Osteocyte (in vitro differentiated cells): ENCODE data around the gene CAMKMT. TPM values are rescaled to one million over a fixed set of nuclear protein-coding genes. Genes with fewer than 3 reads are reported as not detected.

Experiments used
- DNase-seq: peaks from one replicate; pipeline ENCODE4 v3.0.0; 2021; ENCODE audit warnings: mixed read lengths; ENCODE audit not compliant: unreplicated experiment; ENCODE audit errors: extremely low spot score
- H3K27ac Mint-ChIP-seq: one replicate; pipeline ENCODE4 v1.8.0; 2021; ENCODE audit warnings: mild to moderate bottlenecking, mixed read lengths; ENCODE audit not compliant: unreplicated experiment
- H3K27me3 Mint-ChIP-seq: one replicate; pipeline ENCODE4 v1.8.0; 2021; ENCODE audit warnings: mixed read lengths; ENCODE audit not compliant: unreplicated experiment
- H3K36me3 Mint-ChIP-seq: one replicate; pipeline ENCODE4 v1.8.0; 2021; ENCODE audit warnings: mixed read lengths; ENCODE audit not compliant: unreplicated experiment
- H3K4me1 Mint-ChIP-seq: one replicate; pipeline ENCODE4 v1.8.0; 2021; ENCODE audit warnings: mixed read lengths; ENCODE audit not compliant: unreplicated experiment
- H3K4me3 Mint-ChIP-seq: one replicate; pipeline ENCODE4 v1.8.0; 2021; ENCODE audit warnings: mild to moderate bottlenecking, moderate library complexity, mixed read lengths; ENCODE audit not compliant: unreplicated experiment
- H3K9me3 Mint-ChIP-seq: one replicate; pipeline ENCODE4 v1.8.0; 2021; ENCODE audit warnings: mixed read lengths; ENCODE audit not compliant: unreplicated experiment
- total RNA-seq: library from RNA; stranded (reverse); gene quantifications from 2 replicates; pipeline ENCODE4 v1.2.1, GENCODE V29; 2021
- TF ChIP-seq, protein P1 (sequence below): fragments of 200-600 bp; sonication (generic); IDR thresholded peaks from 2 replicates; pipeline ENCODE4 v1.5.0; 2021; ENCODE audit warnings: antibody characterized with exemption, mild to moderate bottlenecking, moderate library complexity

CAMKMT gene
- total RNA-seq, 1 donor from 2014 or later: 10.9 TPM

DNA sequence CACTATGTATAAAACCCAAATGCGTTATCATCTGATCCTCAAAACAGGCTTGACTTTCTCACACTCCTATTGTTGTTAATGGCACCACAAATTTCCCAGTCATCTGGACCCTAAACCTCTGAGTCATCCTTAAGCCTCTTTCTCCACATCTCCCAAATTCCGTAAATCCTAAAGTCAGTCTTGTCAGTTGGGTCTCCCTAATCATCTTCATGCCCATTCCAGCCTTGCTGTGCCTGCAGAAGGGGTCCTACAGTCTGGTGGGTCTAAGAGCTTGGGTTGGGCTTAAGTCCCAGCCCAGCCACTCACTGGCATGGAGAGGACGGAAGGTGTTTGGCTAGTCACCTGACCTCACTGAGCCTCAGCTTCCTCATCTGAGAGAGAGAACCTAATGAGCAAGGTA, 314.6 kb downstream of the CAMKMT start:
- Mint-ChIP-seq H3K36me3 (no peaks in the 10 kb centered on the region), H3K4me3 (no peak overlapping the region), H3K4me1 (no peaks in the 10 kb centered on the region), H3K27ac (no peak overlapping the region), H3K9me3 (no peaks in the 10 kb centered on the region), H3K27me3 (peaks cover 5% of the 10 kb centered on the region)
- TF ChIP-seq, protein P1, sequence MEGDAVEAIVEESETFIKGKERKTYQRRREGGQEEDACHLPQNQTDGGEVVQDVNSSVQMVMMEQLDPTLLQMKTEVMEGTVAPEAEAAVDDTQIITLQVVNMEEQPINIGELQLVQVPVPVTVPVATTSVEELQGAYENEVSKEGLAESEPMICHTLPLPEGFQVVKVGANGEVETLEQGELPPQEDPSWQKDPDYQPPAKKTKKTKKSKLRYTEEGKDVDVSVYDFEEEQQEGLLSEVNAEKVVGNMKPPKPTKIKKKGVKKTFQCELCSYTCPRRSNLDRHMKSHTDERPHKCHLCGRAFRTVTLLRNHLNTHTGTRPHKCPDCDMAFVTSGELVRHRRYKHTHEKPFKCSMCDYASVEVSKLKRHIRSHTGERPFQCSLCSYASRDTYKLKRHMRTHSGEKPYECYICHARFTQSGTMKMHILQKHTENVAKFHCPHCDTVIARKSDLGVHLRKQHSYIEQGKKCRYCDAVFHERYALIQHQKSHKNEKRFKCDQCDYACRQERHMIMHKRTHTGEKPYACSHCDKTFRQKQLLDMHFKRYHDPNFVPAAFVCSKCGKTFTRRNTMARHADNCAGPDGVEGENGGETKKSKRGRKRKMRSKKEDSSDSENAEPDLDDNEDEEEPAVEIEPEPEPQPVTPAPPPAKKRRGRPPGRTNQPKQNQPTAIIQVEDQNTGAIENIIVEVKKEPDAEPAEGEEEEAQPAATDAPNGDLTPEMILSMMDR: no peak
- DNase-seq: no peak

DNA sequence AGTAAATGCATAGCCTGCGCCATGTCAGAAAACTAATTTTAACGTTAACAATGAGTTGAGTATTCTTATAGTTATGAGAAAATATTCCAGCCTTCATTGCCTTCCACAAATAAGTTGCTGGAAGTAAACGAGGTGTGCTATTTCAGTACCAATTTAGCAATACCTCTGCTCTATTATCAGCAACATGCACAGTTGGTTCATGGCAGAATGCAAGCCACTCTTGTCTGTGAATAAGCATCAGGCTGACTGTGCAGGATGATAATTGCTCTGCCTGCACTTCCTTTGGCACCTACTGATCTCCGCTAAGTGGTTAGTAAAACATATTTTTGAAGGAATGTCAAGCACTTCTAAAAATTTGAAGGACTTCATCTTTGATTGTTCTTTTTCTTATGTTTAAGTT, 317.8 kb downstream of the CAMKMT start:
- H3K4me1 Mint-ChIP-seq: no peaks in the 10 kb centered on the region
- H3K27ac Mint-ChIP-seq: no peak overlapping the region
- H3K9me3 Mint-ChIP-seq: no peaks in the 10 kb centered on the region
- no peaks in the 10 kb centered on the region for H3K36me3 Mint-ChIP-seq
- H3K4me3 Mint-ChIP-seq: no peak overlapping the region
- H3K27me3 Mint-ChIP-seq: no peaks in the 10 kb centered on the region
- DNase-seq: no peak
- TF ChIP-seq, protein P1: no peak

DNA sequence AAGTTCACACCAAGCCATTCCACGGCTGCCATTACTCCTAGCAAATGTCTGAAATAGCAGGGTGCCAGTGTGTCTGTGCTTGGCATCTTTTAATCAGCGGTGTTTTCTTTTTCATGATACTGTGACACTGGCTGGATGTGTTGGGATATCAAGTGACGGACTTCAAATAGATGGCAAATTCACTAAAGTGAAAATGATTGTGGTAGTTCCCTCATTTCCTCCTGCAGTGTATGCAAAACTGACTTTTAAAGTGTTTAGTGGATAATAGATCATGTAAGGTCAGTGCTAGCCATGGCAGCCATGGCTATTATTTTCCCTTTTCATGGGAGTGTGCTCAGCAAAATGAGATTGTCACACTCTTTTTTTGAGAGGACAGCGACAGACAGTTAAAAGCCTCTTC, 318.2 kb downstream of the CAMKMT start:
- Mint-ChIP-seq H3K4me3 (no peak overlapping the region), H3K4me1 (no peaks in the 10 kb centered on the region), H3K27me3 (no peaks in the 10 kb centered on the region), H3K9me3 (no peaks in the 10 kb centered on the region), H3K36me3 (no peaks in the 10 kb centered on the region), H3K27ac (no peak overlapping the region)
- no peak for DNase-seq
- TF ChIP-seq, protein P1: no peak

DNA sequence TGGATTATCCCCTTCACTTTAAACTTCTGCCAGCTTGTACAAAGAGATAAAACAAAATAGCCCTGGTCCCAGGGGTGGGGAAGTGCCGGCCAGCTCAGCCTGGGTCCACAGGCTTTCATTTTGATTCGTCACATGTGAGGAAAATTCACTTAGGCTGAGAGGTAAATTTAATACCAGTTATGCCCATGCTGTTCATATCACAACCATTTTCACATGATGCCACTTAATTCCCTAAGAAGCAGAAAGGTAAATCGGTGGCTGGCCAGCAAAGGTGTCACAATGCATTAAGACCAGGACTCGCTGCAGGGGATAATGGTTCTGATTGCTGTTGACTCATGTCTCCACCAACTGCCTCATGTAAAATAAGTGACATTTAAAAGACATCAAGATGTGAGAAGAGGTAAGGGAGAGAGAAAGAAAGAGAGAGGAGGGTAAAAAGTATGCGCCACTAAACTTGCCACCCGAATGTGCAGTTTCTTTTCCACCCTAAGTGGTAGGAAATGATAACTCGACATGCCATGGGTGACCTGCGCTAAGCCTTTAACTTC, 318.8 kb downstream of the CAMKMT start:
- H3K27me3 Mint-ChIP-seq: no peaks in the 10 kb centered on the region
- no peak for DNase-seq
- H3K27ac Mint-ChIP-seq: no peak overlapping the region
- no peak overlapping the region for H3K4me3 Mint-ChIP-seq
- no peaks in the 10 kb centered on the region for H3K4me1 Mint-ChIP-seq
- H3K36me3 Mint-ChIP-seq: no peaks in the 10 kb centered on the region
- no peaks in the 10 kb centered on the region for H3K9me3 Mint-ChIP-seq
- TF ChIP-seq, protein P1: no peak

DNA sequence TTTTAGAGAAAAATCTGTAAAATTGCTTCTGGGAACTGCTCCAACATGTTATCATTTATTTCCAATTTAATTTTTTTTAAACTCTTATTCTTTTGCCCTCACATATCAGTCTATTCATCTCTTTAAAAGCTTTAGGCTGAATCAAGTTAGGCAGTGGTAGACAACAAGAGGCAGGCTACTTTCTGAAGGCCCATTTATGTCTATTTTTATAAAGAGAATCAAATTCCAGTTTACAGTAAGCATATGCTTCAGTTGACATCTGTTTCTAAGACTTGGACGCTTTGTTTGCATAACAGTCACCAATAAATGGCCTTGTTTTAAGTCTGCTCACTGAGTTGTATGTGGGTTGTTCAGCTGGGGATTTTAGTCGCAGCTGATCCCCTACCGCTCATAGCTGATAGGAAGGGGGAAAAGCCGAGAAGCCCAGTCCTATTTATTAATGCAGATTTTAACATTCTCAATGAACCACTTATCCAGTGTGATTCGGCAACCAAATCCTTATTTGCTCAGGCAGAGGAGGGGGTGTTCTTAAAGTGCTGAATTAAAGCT, 319.3 kb downstream of the CAMKMT start:
- Mint-ChIP-seq H3K27me3 (no peaks in the 10 kb centered on the region), H3K4me1 (no peaks in the 10 kb centered on the region), H3K36me3 (no peaks in the 10 kb centered on the region), H3K4me3 (no peak overlapping the region), H3K9me3 (no peaks in the 10 kb centered on the region), H3K27ac (no peak overlapping the region)
- TF ChIP-seq, protein P1: no peak
- DNase-seq: no peak
